GM12873 (cell line): ENCODE results near the gene IQGAP1.

Experiments used
- CTCF ChIP-seq: IDR thresholded peaks from 2 replicates; pipeline ENCODE4 v1.5.1; 2012; ENCODE audit warnings: low read depth, mild to moderate bottlenecking, moderate library complexity, low read length, control low read depth; ENCODE audit not compliant: insufficient read depth; ENCODE audit errors: missing control alignments

Gene IQGAP1

GRCh38 chr15:90387534-90388461, at the start of gene IQGAP1:
Gene IQGAP1 (plus strand): TSS chr15:90388242. CDS start chr15:90388342, 100 bp downstream.
- no peak for TF ChIP-seq CTCF

GRCh38 chr15:90338532-90338931, 49.5 kb upstream of the IQGAP1 start:
- no peak for TF ChIP-seq CTCF

GRCh38 chr15:90340345-90340744, 47.7 kb upstream of the IQGAP1 start:
- no peak for TF ChIP-seq CTCF

- TF ChIP-seq CTCF, result no peak
These were observed 44.7 kb upstream of the IQGAP1 start for GRCh38 chr15:90343302-90343790.

- no peak for TF ChIP-seq CTCF
These were observed 43.4 kb upstream of the IQGAP1 start for GRCh38 chr15:90344662-90345061.

GRCh38 chr15:90345857-90346256, 42.2 kb upstream of the IQGAP1 start:
- no peak for TF ChIP-seq CTCF

GRCh38 chr15:90348456-90348855, 39.6 kb upstream of the IQGAP1 start:
- TF ChIP-seq CTCF, result no peak
